ENCODE measurements around the gene SMIM21. TPM values are rescaled to one million over a fixed set of nuclear protein-coding genes. Genes with fewer than 3 reads are reported as not detected.

The SMIM21 gene
- total RNA-seq, 2 donors from 2014 or later: not detected

DNA sequence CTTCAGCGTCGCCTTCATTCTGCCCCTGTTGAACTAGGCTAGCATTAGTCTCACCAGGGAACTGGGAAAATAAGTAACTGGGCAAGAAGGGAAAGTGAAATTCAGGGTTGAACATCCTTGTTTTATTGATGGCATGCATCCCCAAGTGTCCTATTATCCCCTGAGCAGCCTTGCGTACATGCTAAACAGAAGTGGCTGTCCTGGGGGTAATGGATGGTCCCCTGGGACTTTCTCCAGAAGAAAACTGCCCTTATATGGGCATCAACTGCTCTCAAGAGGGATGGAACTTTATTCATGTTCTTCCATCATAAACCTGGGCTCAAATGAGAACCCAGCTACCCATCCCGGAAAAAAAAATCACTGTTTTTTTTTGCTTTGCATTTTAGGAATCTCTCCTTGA is 11.8 kb upstream of the SMIM21 start:
- no peaks in the 10 kb centered on the region for H3K9me3 Mint-ChIP-seq
- DNase-seq (ENCODE audit: low spot score in 2 of 2): no peak
- H3K36me3 Mint-ChIP-seq: no peaks in the 10 kb centered on the region
- H3K27ac Mint-ChIP-seq: no peak overlapping the region
- ATAC-seq: no peak

GRCh38 chr18:75438891-75439290 is 11.4 kb upstream of the SMIM21 start:
- H3K27ac Mint-ChIP-seq: no peak overlapping the region
- H3K36me3 Mint-ChIP-seq: no peaks in the 10 kb centered on the region
- DNase-seq (ENCODE audit: low spot score in 2 of 2) (no peak), ATAC-seq (no peak)
- no peaks in the 10 kb centered on the region for H3K9me3 Mint-ChIP-seq

DNA sequence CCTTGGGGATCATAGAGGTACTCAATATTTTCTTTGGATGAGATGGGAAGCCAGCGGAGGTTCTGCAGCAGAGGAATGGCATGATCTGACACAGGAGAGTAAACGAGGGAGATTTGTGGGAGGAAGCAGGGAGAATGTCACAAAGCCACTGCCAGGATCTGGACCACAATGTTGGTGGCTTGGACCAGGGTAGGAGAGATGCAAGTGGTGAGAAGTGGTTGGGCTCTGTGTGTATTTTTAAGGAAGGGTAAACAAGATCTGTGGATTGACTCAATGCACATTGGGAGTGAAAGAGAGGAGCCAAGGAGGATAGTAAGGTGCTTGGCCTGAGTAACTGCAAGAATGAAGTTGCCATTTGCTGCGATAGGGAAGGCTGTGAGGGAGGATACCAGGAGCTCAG is 10.5 kb upstream of the SMIM21 start:
- no peak for DNase-seq (ENCODE audit: low spot score in 2 of 2)
- Mint-ChIP-seq H3K27ac (no peak overlapping the region), H3K9me3 (no peaks in the 10 kb centered on the region), H3K36me3 (no peaks in the 10 kb centered on the region)
- ATAC-seq: no peak

DNA sequence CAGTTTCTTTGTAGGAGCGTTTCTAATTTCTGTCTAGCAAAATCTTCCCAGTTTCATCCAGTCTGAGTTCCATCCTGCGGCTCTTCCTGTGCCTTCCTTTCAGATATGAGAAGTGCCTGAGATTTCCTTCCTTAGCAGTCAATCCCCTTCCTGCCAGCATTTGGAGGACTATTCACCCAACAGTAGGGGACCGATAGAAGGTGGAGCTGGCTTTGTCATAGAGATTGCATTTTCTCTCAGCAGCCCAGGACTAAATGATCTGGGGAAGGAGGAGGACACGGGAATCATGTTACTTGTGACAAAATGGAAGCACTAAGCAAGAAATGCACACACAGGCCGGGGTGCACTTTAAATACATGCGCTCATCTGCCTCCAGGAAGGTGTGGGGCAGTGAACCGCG is 5.6 kb upstream of the SMIM21 start:
- DNase-seq (ENCODE audit: low spot score in 2 of 2): no peak
- Mint-ChIP-seq H3K36me3 (no peaks in the 10 kb centered on the region), H3K9me3 (no peaks in the 10 kb centered on the region), H3K27ac (no peak overlapping the region)
- ATAC-seq: no peak

DNA sequence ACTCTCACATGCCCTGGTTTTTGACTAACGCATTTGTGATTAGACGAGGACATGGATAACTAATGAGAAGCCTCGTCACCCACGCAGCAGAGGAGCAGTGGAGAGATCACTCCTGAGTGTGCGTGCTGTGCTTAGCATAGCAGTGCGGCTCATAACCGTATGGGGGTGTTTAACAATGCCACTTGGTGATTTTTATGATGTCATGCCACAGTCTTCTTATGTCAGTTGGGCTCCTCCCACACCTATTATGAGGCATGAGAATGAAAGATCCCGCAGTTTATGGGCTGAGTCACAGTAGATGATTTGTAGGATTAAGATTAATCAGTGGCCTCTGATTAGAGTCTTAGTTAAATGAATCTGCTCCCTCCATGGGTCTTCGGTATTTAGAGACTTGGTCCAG is 2.5 kb upstream of the SMIM21 start:
- Mint-ChIP-seq H3K36me3 (no peaks in the 10 kb centered on the region), H3K9me3 (no peaks in the 10 kb centered on the region), H3K27ac (no peak overlapping the region)
- no peak for DNase-seq (ENCODE audit: low spot score in 2 of 2)
- no peak for ATAC-seq

DNA sequence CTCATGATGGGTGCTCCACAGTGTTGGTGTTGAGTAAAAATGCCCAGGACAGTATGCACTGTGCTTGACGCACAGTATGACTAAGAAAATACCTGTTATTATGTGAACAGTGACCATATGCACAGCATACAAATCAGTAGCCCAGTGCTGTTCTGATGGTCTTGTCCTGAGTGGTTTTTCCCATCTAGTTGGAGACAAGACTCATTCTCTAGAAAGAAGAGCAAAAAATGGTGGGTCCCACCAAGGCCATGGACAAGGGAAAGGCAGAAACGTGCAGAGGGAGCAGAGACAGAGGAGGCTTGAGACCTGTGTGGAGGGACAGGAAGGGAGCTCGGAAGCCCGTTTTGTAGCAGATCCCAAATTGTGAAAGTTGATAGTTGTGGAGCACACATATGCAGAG is 987 bp upstream of the SMIM21 start:
- ATAC-seq (no peak), DNase-seq (ENCODE audit: low spot score in 2 of 2) (no peak)
- no peaks in the 10 kb centered on the region for H3K36me3 Mint-ChIP-seq
- no peaks in the 10 kb centered on the region for H3K9me3 Mint-ChIP-seq
- H3K27ac Mint-ChIP-seq: peak overlapping the region in 1 of 2 donors; percentile 7

DNA sequence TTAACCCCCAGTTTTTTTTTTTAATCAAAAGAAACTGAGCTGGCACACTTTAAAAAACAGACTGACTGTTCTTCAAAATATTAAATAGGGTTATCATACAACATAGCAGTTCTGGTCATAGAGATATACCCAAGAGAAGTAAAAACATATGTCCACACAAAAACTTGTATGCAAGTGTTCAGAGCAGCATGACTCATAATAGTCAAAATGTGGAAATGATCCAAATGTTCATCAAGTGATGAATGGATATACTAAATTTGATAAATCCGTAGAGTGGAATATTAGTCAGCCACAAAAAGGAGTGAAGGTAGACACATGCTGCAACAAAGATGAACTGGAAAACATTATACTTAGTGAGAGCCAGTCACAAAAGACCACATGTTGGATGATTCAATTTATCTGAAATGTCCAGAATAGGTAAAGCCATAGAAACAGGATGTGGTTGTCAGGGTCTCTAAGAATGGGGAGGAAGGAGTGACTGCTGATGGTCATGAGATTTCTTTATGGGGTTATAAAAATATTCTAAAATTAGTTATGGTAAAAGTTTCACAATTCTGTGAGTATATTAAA is 5.1 kb downstream of the SMIM21 start:
- DNase-seq (ENCODE audit: low spot score in 2 of 2) (no peak), ATAC-seq (no peak)
- Mint-ChIP-seq H3K27ac (no peak overlapping the region), H3K9me3 (peaks cover 0 to 5% of the 10 kb centered on the region in 2 donors), H3K36me3 (peaks cover 0 to 11% of the 10 kb centered on the region in 2 donors)

- H3K36me3 Mint-ChIP-seq: peaks cover 0 to 11% of the 10 kb centered on the region in 2 donors
- ATAC-seq (no peak), DNase-seq (ENCODE audit: low spot score in 2 of 2) (no peak)
- H3K27ac Mint-ChIP-seq: no peak overlapping the region
- H3K9me3 Mint-ChIP-seq: peaks cover 0 to 5% of the 10 kb centered on the region in 2 donors
These were observed 5.8 kb downstream of the SMIM21 start for GRCh38 chr18:75421656-75422055.

DNA sequence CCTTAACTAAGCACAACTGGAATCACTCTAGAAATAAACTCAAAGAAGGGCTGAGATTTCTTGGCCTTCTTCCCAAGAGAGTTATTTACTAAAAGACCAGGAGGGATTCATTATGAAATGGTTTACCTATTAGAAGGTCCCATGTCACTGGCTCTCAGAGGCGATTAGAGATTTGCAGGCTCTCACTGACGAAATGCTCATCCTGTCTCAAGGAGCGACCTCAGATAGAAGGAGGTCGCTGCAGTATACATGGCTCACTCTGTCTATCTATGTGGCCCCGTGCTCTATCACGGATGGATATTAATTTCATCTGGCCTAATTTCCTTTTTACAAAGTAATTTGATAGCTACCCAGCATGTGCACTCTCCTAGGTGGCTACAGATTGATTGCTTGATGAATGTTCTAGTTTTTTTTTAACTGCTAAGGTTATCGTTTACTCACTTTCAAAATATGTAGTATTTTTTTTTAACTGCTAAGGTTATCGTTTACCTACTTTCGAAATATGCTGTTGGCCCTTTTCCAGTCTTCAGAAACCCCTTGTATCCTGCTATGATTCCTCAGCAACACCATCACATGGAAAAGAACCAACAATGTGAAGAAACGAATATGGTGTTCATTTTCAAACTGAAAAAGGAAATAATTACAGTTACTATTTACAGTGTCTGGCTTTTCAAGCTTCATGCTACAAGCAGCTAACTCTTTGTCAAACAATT is 9.1 kb downstream of the SMIM21 start:
- peaks cover 0 to 5% of the 10 kb centered on the region in 2 donors for H3K9me3 Mint-ChIP-seq

DNA sequence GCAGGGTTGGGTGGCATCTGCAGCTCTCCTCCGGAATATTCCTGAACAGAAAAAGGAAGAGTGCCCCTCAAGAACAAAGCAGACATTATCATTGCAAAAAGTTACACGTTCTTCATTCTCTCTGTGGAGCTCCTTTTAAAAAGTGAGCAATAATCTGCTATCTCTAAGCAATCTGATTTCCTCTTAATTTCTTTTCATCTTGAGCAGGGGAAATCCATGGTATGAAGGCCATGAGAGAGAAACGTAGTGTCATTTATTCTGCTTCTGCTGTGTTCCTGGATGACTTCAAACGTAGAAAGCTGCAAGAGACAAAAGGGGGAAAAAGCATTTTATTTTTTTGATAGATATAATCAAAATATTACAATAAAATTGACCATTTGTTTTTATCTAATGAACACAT is 16.9 kb downstream of the SMIM21 start:
- DNase-seq (ENCODE audit: low spot score in 2 of 2): no peak
- H3K9me3 Mint-ChIP-seq: no peaks in the 10 kb centered on the region
- H3K27ac Mint-ChIP-seq: no peak overlapping the region
- no peaks in the 10 kb centered on the region for H3K36me3 Mint-ChIP-seq
- no peak for ATAC-seq

More for the DNA sequence above, 9.1 kb downstream of the SMIM21 start:
- ATAC-seq (no peak), DNase-seq (ENCODE audit: low spot score in 2 of 2) (no peak)
- peaks cover 0 to 11% of the 10 kb centered on the region in 2 donors for H3K36me3 Mint-ChIP-seq
- no peak overlapping the region for H3K27ac Mint-ChIP-seq

DNA sequence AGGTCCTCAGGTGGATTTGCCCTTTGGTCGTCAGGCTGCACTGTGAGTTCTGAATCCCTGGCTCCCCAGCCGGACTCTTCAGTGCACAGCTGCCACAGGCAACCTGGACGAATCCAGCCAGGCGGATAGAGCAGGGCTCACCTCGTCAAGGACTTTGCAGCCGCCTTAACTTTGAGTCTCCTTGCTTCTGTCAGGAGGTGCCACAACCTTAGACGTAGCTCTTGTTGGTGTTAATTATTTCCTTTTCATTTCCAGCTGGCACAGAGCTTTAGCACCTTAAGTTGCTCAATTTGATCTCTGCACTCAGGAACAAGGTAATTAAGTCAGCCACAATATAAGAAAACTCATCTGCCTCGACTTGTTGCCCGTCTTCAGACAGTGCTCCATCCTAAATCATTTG is 17.7 kb downstream of the SMIM21 start:
- H3K9me3 Mint-ChIP-seq: no peaks in the 10 kb centered on the region
- DNase-seq (ENCODE audit: low spot score in 2 of 2): no peak
- no peaks in the 10 kb centered on the region for H3K36me3 Mint-ChIP-seq
- ATAC-seq: no peak
- no peak overlapping the region for H3K27ac Mint-ChIP-seq

GRCh38 chr18:75408554-75409506 is 18.7 kb downstream of the SMIM21 start:
- DNase-seq (ENCODE audit: low spot score in 2 of 2): peak in 1 of 2 donors; percentile 28
- ATAC-seq: peak; percentile 96 to 98
- H3K9me3 Mint-ChIP-seq: no peaks in the 10 kb centered on the region
- H3K27ac Mint-ChIP-seq: peak overlapping the region in 1 of 2 donors; percentile 61
- no peaks in the 10 kb centered on the region for H3K36me3 Mint-ChIP-seq

- ATAC-seq (no peak), DNase-seq (ENCODE audit: low spot score in 2 of 2) (no peak)
- Mint-ChIP-seq H3K27ac (no peak overlapping the region), H3K36me3 (no peaks in the 10 kb centered on the region), H3K9me3 (no peaks in the 10 kb centered on the region)
These were observed 19.8 kb downstream of the SMIM21 start for GRCh38 chr18:75407468-75408437.

DNA sequence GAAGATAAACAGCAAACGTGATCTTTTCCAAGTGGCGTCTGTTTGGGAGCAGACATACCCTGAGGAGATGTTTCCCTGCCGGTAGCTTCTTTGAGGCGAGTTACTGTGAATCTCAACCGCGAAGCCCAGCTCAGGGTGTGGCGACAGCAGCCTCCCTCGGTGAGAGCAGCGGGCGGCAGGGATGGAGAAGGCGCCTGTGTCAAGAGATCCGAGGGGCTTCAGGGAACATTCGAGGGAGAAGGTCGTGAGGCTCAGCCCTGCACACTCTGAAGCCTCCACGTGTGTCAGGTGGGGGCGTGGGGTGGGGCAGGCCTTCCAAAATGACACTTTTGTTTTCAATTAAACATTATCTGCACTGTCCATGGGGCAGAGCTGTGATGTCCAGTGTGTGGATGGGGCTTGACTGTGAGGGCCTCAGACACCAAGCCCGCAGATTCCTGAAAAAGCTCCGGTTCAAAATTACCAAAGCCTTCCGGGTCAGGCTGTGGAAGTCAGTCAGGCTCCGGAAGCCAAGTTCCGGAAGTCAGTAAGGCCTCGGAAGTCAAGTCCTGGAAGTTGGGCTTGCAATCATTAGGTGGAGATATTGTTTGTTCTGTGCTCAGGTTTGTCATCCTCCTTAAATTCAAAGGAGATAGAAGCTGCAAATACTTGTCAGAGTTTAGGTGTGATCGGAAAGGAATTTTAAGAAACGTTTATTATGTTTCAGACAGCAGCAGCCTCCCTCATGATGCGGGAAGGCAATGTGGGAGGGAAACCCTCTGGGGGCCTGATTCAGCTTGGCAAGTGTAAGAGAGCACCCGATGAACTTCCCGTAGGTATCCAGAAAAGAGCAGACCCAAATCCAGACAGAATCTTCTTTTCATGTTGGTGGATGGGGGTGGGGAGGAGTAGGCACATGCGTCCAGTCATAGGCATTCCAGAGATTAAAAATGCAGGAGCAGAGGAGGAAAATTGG is 20.7 kb downstream of the SMIM21 start:
- ATAC-seq: no peak
- H3K9me3 Mint-ChIP-seq: no peaks in the 10 kb centered on the region
- H3K27ac Mint-ChIP-seq: no peak overlapping the region
- no peak for DNase-seq (ENCODE audit: low spot score in 2 of 2)
- H3K36me3 Mint-ChIP-seq: no peaks in the 10 kb centered on the region

GRCh38 chr18:75405351-75405750 is 22.2 kb downstream of the SMIM21 start:
- H3K36me3 Mint-ChIP-seq: no peaks in the 10 kb centered on the region
- ATAC-seq (no peak), DNase-seq (ENCODE audit: low spot score in 2 of 2) (no peak)
- H3K9me3 Mint-ChIP-seq: no peaks in the 10 kb centered on the region
- H3K27ac Mint-ChIP-seq: no peak overlapping the region
